Epithelial cell of esophagus (primary cell): ENCODE results near the gene TM7SF2.
A peak's percentile ranks its signal among the peaks of the same experiment; 100 is the strongest.

Experiments
- DNase-seq: peaks from one replicate; pipeline ENCODE4 v3.0.0; 2010; ENCODE audit warnings: low read depth
- H3K4me3 ChIP-seq: 2 replicates; pipeline ENCODE4 v1.5.1; 2011; ENCODE audit warnings: mild to moderate bottlenecking, low read length, control low read depth
- TF ChIP-seq, protein P1 (sequence below): IDR thresholded peaks from 2 replicates; pipeline ENCODE4 v1.5.1; 2011; ENCODE audit warnings: low read depth, mild to moderate bottlenecking, low read length, control low read depth, inconsistent platforms; ENCODE audit not compliant: insufficient read depth; ENCODE audit errors: missing control alignments

The TM7SF2 gene

GRCh38 chr11:65119670-65119995, 8.0 kb downstream of the TM7SF2 start:
- TF ChIP-seq, protein P1, sequence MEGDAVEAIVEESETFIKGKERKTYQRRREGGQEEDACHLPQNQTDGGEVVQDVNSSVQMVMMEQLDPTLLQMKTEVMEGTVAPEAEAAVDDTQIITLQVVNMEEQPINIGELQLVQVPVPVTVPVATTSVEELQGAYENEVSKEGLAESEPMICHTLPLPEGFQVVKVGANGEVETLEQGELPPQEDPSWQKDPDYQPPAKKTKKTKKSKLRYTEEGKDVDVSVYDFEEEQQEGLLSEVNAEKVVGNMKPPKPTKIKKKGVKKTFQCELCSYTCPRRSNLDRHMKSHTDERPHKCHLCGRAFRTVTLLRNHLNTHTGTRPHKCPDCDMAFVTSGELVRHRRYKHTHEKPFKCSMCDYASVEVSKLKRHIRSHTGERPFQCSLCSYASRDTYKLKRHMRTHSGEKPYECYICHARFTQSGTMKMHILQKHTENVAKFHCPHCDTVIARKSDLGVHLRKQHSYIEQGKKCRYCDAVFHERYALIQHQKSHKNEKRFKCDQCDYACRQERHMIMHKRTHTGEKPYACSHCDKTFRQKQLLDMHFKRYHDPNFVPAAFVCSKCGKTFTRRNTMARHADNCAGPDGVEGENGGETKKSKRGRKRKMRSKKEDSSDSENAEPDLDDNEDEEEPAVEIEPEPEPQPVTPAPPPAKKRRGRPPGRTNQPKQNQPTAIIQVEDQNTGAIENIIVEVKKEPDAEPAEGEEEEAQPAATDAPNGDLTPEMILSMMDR = no peak
- DNase-seq = no peak
- H3K4me3 ChIP-seq = no peak overlapping the region

- no peak for DNase-seq
- peak overlapping the region; percentile 99 for H3K4me3 ChIP-seq
- TF ChIP-seq, protein P1 = no peak
These were observed 9.2 kb downstream of the TM7SF2 start for GRCh38 chr11:65120831-65121230.

- DNase-seq = no peak
- TF ChIP-seq, protein P1 = no peak
- peak overlapping the region; percentile 99 for H3K4me3 ChIP-seq
These were observed 9.8 kb downstream of the TM7SF2 start for GRCh38 chr11:65121447-65121864.

DNA sequence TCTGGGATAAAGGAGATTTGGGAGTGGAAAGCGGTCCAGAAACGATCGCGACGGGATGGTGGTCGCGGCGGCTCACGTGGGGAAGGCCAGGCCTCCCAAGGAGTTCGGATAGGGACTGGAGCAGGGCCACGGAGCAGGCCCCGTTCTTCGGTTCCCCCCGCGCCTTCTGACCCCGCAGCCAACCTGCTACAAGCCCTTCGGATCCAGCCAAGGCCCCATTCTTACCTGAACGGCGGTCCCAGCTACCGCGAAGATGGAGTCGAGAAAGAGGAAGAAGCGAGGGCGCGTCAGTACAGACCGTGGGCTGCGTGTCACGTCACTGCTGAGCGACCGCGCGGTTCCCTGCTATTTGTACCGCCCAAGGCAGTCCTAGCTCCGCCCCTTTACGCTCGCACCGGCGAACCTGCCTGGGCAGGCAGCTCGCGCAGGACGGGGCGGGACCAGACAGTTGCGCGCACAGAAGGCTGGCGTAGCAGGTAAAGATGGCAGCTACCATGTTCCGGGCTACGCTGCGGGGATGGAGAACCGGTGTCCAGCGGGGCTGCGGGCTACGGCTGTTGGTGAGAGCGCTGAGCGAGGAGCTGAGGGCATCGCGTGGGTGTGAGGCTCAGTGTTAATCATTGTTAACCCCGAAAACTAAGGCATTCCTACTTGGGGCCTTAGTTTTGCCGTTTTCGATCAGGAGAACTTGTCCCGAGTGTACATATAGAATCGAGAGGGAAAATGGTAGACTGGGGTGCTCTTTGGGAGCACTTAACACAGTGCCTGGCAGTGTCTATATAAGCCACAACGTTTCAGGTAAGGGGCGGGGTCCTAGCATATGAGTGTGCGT, 10.4 kb downstream of the TM7SF2 start, which contains the start of the genes FAU and MRPL49:
FAU (minus strand) TSS at position 270 of the 832 bp plus-strand sequence. CDS start 321 bp downstream, outside the sequence.
MRPL49 (plus strand) TSS at position 457 of the 832 bp plus-strand sequence; CDS start at position 483, 26 bp downstream.
- peak within 1 kb of the TSS; percentile 99 for H3K4me3 ChIP-seq
- TF ChIP-seq, protein P1 = no peak
- peak; percentile 99 for DNase-seq

- H3K4me3 ChIP-seq = no peak overlapping the region
- DNase-seq = no peak
- TF ChIP-seq, protein P1 = no peak
These were observed 13.0 kb downstream of the TM7SF2 start for GRCh38 chr11:65124480-65125196.

- TF ChIP-seq, protein P1 = no peak
- DNase-seq = no peak
- H3K4me3 ChIP-seq = no peak overlapping the region
These were observed 13.8 kb downstream of the TM7SF2 start for GRCh38 chr11:65125197-65126056.
